BJ (cell line): ENCODE data around the gene ATP8A1. TPM values are rescaled to one million over a fixed set of nuclear protein-coding genes. Genes with fewer than 3 reads are reported as not detected.

Experiments
- CTCF ChIA-PET: fragments of 350-600 bp; formaldehyde crosslinking; extraction: SDS; loops from one replicate; lab custom pipeline; 2021; ENCODE audit warnings: antibody characterized with exemption, inconsistent platforms; lab: Yijun Ruan, JAX
- POLR2A ChIA-PET: fragments of 300-600 bp; sonication (Branson Sonifier 250); formaldehyde crosslinking; extraction: SDS; loops from one replicate; lab custom pipeline; 2021; ENCODE audit warnings: antibody characterized with exemption; lab: Charles Lee
- DNase-seq: peaks from one replicate; pipeline ENCODE4 v3.0.0-alpha.2; 2011; ENCODE audit warnings: low read depth
- H3K27me3 ChIP-seq: 2 replicates; pipeline ENCODE4 v1.6.0; 2011; ENCODE audit warnings: low read length; ENCODE audit not compliant: control insufficient read depth, insufficient read depth
- H3K36me3 ChIP-seq: 2 replicates; pipeline ENCODE4 v1.5.1; 2011; ENCODE audit warnings: low read length; ENCODE audit not compliant: control insufficient read depth, insufficient read depth
- H3K4me3 ChIP-seq: 2 replicates; pipeline ENCODE4 v1.5.1; 2011; ENCODE audit warnings: low read depth, mild to moderate bottlenecking, control low read depth, low read length
- CTCF ChIP-seq: IDR thresholded peaks from 2 replicates; pipeline ENCODE4 v1.5.1; 2011; ENCODE audit warnings: low read depth, mild to moderate bottlenecking, control low read depth, inconsistent platforms, low read length, moderate library complexity; ENCODE audit not compliant: insufficient read depth
- polyA plus RNA-seq: library from polyadenylated mRNA; depleted of rRNA; stranded (reverse); fragments of >200 nt; gene quantifications from 2 replicates; pipeline ENCODE4 v1.2.3, GENCODE V29; 2011

ATP8A1 gene
- polyA plus RNA-seq, 1 experiment: 0.02 TPM

- POLR2A ChIA-PET: no interaction called here
- TF ChIP-seq CTCF: no peak
- no peak for DNase-seq
- CTCF ChIA-PET: interaction anchor here (1.1 to 1.4 kb wide), 2 partner anchors 11 to 306 kb away, joined by 4 to 6 read pairs; no protein-coding TSS in a partner anchor
- no peaks in the 10 kb centered on the region for H3K27me3 ChIP-seq
- H3K4me3 ChIP-seq: no peak overlapping the region
- H3K36me3 ChIP-seq: no peaks in the 10 kb centered on the region
These were observed 98.7 kb downstream of the ATP8A1 start for GRCh38 chr4:42558156-42558555.

DNA sequence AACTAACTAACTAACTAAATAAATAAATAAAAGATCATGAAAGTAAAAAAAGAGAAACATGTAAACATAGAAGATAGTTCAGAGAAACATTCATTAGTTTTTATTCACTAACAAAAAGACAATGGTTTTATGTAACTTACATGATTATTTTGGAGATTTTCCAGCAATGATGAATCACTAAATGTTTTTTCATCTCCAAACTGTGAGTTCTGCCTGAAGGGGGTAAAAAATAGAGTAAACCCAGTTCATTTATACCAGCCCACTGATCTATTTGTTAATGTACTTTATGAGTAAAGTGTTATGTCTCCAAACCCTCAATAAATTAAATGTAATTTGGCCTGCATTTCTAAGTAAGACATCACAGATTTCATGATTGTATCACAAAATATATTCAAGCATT lies 101.1 kb downstream of the ATP8A1 start:
- DNase-seq: no peak
- TF ChIP-seq CTCF: no peak
- Histone ChIP-seq H3K36me3 (no peaks in the 10 kb centered on the region), H3K27me3 (no peaks in the 10 kb centered on the region), H3K4me3 (no peak overlapping the region)
- CTCF ChIA-PET: no interaction called here
- POLR2A ChIA-PET: no interaction called here

GRCh38 chr4:42554072-42554471 lies 102.8 kb downstream of the ATP8A1 start:
- Histone ChIP-seq H3K36me3 (no peaks in the 10 kb centered on the region), H3K27me3 (no peaks in the 10 kb centered on the region), H3K4me3 (no peak overlapping the region)
- no peak for TF ChIP-seq CTCF
- CTCF ChIA-PET: no interaction called here
- POLR2A ChIA-PET: no interaction called here
- DNase-seq: no peak

DNA sequence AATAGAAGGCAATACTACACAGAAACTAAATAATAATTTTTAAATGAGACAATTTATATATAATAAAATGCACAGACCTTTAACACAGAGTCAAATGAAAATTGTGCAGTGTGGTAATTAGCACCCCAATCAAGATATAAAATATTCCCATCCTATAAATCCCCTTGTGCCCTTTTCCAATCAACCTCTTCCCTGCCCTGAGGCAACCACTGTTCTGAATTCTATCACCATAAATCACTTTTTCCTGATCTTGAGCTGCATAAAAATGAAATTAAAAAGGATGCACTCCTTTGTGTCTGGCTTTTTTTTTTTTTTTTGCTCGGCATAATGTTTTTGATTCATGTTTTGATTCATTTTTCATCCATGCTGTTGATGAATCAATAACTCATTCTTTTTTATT lies 107.0 kb downstream of the ATP8A1 start:
- H3K4me3 ChIP-seq: no peak overlapping the region
- POLR2A ChIA-PET: no interaction called here
- no peak for DNase-seq
- H3K36me3 ChIP-seq: no peaks in the 10 kb centered on the region
- H3K27me3 ChIP-seq: no peaks in the 10 kb centered on the region
- no peak for TF ChIP-seq CTCF
- CTCF ChIA-PET: no interaction called here

- no peaks in the 10 kb centered on the region for H3K36me3 ChIP-seq
- no peak for TF ChIP-seq CTCF
- ChIA-PET POLR2A (no interaction called here), CTCF (no interaction called here)
- H3K27me3 ChIP-seq: no peaks in the 10 kb centered on the region
- no peak for DNase-seq
- no peak overlapping the region for H3K4me3 ChIP-seq
These were observed 109.1 kb downstream of the ATP8A1 start for GRCh38 chr4:42547805-42548204.
